GM18867 (cell line): ENCODE data around the gene CACNG4.
A peak's percentile ranks its signal among the peaks of the same experiment; 100 is the strongest.
"Not testable (repeated sequence)": the region's sequence is repeated elsewhere in the genome, so short reads cannot be mapped to it uniquely, and the experiment has no call there.

Source experiments
- ATAC-seq: cut with Tn5 transposase; IDR thresholded peaks from one replicate; pipeline ENCODE4 v1.9.1; 2021; ENCODE audit warnings: mild to moderate bottlenecking, moderate library complexity; ENCODE audit not compliant: unreplicated experiment

The CACNG4 gene

DNA sequence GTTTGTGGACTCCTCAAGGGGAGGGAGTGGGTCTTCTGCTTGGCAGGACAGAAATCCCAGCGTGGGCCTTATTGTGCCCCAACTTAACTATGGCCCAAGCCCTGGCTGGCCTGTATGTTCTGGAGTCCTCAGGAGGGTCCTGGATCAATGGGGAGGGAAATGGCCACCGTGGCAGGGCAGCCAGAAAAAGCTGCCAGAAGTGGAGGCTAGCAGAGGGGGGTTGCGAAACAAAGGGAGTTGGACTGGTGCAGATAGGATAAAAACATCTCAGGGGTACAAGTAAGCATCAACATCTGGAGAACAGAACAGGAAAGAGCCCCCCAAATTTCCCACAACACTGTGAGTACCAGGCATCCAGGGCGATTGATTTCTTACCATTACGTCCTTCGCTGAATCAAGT is 76.1 kb downstream of the CACNG4 start:
- no peak for ATAC-seq

DNA sequence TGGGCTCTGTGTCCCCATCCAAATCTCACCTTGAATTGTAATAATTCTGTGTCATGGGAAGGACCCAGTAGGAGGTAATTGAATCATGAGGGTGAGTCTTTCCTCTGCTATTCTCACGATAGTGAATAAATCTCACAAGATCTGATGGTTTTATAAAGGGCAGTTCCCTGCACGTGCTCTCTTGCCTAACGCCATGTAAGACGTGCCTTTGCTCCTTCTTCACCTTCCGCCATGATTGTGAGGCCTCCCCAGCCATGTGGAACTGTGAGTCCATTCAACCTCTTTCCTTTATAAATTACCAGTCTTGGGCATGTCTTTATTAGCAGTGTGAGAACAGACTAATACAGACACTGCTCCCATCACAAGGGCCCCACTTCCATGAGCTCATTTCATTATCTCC is 76.6 kb downstream of the CACNG4 start:
- ATAC-seq: not testable (repeated sequence)

DNA sequence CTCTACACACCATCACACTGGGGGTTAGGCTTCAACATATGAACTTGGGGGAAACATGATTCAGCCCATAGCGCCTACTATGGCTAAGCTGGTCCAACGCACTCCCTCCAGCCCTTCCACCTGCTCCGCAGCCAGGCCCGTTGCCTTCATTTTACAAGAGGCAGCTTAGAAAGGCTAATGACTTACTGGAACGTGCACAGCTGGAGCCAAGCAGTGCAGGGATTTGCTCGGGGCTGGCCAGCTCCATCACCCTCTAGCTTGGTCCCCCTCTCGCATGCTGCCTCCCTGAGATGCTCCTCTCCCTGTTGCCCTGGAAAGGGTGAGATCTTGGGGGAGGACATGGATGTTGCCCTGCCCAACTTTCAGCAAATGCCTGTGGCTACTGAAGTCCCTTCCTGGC is 77.0 kb downstream of the CACNG4 start:
- ATAC-seq: no peak

DNA sequence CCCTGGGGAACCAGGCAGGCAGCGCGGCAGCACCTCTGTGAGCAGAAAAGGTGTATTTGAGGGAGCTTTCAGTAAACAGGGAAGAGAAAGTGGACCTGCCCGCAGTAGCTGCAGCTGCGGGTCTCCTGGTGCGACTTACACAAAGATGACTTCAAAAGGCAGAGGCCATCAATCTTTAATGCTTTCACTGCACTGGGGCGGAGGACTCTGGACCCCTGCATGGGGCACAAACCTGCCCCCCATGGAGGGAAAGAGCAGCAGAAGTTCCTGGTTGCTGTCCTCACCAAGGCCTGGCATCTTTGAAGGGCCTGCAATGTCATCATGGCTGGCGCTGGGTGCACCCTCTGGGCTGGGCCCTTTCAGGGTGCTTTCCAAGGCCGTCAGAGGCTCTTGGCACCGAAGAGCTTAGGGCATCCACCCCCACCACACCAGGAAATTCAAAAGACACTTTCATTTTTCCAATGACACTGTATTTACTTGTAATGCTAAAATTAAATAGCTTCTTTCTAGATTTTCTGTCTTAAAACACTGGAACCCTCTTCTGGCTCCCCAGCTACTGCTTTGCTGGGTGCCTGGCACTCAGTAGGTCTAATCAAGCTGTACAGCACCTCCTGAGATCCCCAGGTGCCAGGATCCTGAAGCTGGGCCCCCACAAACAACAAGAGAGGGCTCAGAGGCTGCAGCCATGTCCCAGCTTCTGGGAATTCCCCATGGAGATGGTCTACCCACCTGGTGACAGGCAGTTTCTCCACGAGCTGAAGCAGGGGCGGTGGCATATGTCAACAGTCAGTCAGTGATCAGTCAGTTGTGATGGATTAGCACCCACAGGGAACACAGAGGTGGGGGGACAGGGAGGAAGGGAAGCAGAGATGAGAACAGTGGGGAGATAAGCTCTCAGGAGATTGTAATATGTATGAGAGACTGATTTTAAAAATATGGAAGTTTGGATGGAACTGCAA is 77.7 kb downstream of the CACNG4 start:
- ATAC-seq: no peak

DNA sequence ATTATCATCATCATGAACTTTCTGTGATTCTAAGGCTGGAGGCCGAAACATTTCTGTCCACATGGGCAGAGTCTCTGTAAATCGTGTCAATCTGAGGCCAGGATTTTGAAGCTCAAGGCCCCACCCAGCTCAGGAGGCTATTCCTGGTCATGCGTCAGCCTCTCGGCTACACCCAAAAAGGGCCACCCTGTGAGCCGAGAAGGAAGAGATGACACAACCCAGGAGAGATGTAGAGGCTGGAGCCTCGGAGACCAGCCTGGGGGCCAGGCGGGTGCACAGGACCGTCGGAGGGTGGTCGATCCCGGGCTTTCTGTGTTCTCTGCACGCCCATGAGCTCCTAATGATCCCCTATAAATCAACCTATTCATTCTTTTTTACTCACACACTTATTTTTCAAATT is 78.8 kb downstream of the CACNG4 start:
- no peak for ATAC-seq

DNA sequence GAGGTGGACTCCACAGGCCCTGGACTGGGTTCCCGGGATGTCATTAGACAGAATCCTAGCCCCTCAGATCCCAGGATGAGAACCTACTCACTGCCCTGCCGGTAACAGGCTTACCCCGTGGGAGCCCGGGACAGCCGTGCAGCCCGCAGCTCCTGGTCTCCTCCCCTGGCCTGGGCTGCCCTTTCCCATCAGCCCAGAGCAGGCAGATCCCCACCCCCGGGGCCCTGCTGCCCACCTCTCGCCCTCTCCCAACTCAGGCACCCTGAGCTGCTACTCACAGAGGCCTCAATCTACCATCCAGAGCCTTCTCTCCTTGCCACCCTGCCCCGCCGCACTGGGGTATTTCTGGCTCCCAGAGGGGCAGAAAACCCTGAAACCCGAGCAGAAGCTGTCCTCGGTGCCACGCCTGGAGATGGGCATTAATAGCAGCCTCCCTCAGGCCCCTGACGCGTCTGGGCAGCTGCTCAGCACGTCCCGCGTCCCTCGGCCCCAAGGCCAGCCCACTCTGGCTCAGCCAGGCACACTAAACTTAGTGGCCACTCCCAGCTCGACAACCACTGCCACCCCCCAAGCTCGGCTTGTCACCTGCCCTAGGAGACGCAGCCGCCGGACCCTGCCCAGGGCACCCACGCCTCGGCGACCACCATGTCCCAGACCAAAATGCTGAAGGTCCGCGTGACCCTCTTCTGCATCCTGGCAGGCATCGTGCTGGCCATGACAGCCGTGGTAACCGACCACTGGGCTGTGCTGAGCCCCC is 79.7 kb downstream of the CACNG4 start, which contains the start of gene CACNG1:
Gene CACNG1, plus strand, starts transcription at position 539 of the 757 bp plus-strand sequence. Its CDS starts 107 bp downstream, at position 646.
- ATAC-seq: no peak

DNA sequence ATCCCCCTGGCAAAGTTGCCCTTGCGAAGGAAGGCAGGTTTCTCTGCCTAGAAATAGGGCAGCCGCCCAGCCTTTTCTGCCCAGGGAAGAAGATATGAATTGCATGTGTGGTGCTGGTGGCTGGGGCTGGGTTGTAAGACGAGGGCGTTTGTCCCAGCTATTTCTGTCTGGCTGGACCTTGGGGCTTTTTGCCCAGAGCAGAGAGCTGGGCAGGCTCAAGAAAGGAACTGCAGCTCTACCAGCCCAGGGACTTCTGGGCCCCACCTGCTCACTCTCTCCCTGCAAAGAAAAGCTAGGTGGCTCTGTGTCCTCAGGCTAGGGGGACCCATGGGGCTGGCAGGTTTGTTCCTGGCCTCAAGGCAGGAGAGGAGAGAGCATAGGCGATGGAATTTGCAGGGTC is 80.4 kb downstream of the CACNG4 start:
- ATAC-seq: no peak

DNA sequence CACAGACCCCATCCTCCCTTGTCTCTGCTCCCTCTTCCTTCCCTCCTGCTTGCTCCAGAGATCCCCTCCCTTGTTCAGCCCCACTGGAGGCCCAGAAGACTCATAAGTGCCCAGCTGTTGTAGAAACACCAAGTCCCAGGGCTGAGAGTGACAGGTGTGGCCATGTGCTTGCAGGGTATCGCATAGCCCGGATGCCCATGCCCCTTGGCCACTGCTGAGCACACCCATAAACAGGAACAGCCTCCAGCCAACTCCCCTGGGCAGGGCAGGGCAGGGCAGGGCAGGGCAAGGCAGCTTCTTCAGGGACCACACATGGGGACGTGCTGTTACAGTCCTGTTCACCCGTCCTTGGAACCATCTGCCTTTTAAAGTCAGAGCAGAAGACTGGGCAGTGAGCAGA is 81.9 kb downstream of the CACNG4 start:
- no peak for ATAC-seq

DNA sequence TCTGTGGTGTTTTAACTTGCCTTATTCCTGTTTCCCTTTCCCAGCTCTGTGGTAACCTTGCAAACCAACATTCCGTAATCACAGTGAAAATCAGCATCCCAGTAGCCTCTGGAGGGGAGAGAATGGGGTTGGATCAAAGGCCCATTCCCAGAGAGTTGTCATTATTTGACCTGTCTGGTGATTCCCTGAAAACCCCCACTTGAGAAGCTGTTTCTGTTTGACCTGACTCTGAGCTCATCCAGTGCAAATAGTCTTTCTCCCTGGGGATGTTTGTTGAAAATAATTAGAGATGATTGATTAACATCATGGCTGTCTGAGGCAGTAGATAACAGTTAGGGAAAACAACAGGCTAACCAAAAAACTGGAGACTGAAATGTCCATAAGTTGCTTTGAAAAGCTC is 82.9 kb downstream of the CACNG4 start:
- ATAC-seq: no peak

DNA sequence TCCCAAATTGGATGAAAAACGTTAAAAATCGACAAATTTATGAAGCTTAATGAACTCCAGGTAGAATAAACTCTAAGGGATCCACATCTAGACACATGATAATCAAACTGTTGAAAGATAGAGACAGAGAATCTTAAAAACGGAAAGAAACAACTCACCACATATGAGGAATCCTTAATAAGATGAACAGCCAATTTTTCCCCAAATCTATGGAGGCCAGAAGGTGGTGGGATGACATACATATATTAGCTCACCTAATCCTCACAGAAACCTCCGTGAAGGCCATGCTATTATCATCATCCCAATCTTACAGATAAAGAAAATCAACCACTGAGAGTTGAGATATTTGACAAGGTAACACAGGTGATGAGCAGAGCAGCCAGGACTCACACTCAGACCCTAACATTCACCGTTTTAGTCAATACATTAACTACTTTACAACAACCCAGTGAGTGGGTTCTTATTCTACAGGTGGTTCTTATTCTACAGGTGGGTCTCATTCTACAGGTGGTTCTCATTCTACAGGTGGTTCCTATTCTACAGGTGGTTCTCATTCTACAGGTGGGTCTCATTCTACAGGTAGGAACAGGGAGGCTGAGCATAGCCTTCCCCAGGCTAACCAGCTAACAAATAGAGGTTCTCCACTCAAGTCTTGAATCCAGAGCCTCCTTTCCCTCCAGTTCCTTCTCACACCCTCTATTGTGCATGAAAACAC is 84.7 kb downstream of the CACNG4 start:
- ATAC-seq: no peak

DNA sequence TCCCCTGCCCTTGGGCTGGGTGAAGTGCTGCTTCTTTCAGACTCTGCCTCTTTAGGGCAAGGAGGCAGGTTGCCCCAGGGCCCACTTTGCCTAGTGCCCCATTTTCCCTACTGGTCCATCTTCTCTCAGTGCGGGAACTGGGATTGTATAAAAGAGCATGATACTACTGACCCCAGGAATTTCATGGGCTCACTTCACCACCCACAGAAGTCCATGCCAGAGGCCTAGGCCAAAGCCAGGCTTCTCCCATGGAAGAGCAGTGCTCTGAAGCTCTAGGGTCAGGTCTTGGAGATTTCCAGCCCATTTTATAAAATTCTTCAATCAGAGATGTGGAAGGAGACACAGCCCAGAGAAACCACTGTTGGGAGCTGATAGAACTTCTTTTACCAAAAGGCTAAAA is 85.6 kb downstream of the CACNG4 start:
- no peak for ATAC-seq

DNA sequence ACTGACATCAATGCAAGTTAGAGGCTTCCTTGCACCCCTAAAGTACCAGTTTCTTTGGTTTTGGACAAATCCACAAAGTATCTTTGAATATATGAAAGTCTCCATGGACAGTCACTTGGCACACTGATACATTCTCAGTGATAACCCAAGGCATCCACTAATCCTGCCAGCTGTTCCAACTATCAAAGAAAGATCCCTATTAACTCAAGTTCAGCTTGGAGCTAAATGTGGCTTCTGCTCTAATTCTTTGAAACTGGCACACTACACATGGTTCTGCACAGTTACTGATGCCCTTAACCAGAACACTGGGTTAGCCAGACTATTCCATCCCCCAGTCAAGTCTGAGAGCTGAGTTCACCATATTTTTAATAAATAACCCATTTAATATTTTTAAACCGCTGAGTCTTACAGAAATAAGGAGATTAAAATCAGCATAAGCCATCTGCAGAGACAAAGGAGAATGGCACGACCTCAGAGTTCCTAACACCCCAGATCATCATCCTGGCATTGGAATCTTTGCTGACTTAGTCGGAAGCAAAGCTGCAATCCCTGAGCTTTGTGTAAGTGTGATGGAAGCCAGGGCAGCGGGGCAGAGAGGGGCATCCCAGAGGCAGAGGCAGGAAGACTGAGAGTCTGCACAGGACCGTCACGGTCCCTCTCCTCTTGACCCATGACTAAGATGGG is 86.1 kb downstream of the CACNG4 start:
- no peak for ATAC-seq

DNA sequence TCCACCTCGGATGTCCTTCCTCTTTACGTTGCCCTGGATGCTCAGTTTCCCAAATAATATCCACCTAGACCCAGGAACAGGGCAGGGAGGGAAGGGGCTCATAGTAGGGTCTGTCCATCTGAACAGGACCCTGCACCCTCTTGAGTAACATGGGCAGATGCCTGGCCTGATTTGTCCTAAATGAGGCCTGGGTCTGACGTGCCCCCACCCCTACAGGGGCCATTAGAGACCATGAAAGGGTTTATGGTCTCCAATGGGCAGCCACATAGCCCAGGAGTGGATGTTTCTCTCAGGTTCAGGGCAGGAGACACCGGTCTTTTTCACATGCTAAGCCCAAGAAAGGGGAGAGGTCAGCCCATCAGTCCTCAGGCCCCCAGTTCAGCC is 86.6 kb downstream of the CACNG4 start:
- ATAC-seq: no peak

DNA sequence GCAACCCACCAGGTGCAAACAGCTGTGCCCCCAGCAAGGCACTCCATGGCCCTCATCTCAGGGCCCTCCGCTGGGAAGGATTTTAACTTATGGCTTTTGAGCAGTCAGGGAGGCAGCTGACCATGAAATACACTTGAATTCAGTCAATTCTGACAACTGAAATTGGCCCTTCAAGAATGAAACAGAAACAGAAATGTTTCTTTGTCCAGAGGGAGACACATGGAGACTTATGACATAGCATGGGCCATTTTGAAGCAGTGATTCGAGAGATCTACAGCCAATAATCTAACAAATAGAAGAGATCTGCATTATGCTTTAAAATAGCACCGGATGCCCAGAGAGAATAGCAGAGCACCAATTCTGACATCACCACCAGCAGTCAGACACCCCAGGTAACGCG is 87.3 kb downstream of the CACNG4 start:
- ATAC-seq: peak; percentile 61

DNA sequence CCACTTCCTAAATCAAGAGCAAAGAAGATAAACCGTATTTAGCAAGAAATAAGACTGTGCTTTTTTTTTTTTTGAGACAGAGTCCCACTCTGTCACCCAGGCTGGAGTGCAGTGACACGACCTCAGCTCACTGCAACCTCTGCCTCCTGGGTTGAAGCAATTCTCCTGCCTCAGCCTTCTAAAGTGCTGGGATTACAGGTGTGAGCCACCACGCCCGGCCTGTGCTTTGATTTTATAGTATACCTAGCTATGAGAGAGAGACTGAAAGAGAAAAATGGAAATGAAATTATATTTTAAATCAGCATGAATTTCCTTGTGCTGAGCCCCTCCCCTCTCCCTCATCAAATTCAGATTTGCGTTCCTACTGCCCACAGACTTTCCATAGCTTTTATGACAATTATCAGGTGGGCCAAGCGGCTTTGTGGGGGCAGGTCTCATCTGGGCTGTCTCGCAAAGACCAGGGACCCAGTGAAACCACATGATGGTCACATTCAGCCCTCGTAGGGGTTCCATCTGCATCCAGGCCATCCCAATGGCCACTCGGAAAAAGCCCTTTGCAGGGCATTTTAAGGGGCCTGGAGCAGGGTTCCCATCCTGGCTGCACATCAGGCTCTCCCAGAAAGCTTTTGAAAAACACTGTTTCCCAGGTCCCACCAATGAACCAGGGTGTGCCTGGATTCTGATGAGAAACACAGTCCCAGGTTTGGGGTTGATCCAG is 88.4 kb downstream of the CACNG4 start:
- ATAC-seq: no peak

DNA sequence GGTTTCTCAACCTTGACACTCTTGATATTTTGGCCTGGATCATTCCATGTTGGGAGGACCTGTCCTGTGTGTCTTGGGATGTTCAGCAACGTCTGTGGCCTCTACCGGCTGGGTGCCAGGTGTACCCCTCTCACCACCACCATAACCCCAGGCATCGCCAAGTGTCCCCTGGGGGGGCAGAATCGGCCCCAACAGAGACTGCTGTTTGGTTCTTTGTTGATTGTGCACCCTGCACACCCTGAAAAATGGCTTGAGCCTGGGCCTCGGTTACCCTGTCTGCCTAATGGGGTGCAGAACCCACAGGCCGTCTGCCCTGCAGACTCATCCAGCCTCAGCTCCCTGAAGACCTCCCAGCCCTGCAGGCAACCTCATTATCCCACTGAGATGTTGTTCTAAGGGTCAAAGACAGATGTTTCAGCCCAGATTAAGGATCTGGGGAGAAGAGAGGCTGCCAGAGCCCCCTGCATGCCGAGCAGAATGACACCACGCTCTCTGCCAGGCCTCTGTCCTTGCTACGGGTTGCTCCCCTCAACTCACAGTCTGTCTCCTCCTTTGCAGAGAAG is 89.0 kb downstream of the CACNG4 start:
- ATAC-seq: no peak

DNA sequence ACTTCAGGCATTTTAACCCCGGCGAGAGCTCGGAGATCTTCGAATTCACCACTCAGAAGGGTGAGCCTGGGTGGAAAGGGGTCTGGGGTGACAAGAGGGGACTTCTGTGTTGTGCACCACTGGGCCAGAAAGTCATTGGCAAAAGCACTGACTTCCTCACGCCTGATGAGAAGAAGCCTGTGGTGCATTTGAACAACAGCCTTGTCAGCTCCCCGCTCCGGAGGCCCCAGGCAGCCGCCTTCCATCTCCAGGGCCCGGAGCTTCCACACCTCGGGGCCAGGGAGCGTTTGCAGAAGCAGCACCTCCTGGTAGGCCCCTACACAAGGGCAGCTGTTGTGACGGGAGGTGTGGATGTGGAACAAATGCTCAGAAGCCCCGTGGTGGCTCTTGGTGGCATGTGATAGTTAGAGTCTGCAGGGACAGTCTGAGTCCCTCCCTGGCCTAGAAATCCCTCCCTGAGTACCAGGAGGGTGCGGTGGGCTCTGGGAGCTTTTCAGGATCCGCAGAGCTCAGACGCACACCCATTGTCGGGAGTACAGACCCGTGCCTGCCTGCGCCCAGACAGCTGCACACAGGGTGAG is 89.6 kb downstream of the CACNG4 start:
- no peak for ATAC-seq

DNA sequence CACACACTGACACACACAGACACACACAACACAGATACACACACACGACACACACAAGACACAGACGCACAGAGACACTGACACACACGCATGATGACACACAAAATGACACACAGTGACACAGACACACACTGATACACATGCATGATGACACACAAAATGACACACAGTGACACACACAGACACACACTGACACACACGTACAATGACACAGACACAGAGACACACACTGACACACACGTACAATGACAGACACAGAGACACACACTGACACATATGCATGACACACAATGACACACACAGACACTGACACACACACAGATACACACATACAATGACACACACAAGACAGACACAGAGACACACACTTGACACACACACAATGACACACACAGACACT is 90.1 kb downstream of the CACNG4 start:
- no peak for ATAC-seq

DNA sequence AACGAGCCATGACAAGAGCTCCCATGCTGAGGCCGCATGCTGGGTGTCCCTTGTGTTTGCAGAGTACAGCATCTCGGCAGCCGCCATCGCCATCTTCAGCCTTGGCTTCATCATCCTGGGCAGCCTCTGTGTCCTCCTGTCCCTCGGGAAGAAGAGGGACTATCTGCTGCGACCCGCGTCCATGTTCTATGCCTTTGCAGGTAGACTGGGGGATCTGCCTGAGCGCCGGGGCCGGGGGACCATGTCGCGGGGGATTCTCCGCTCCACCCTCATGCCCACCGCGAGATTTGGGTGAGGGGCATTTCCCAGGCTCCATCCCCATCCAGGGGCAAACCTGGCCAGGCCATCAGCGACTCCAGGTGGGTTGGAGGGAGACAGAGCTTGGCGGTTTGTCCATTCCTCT is 90.5 kb downstream of the CACNG4 start:
- no peak for ATAC-seq
